ENCODE results near the gene UXS1. TPM values are rescaled to one million over a fixed set of nuclear protein-coding genes. Genes with fewer than 3 reads are reported as not detected.

The UXS1 gene
- total RNA-seq, 1 experiment from 2014 or later: 44.7 TPM

GRCh38 chr2:106117347-106117746, 76.8 kb downstream of the UXS1 start:
- ATAC-seq (no peak), DNase-seq (ENCODE audit: low spot score) (no peak)
- TF ChIP-seq ZNF138 (CRISPR knock-in tag; conservative IDR thresholded peaks at IDR 0.05) (no peak), TEAD4 (CRISPR knock-in tag; IDR thresholded peaks at IDR 0.05) (no peak), JUN (CRISPR knock-in tag; IDR thresholded peaks at IDR 0.05) (no peak), ETV6 (CRISPR knock-in tag; IDR thresholded peaks at IDR 0.05) (no peak)
- TF ChIP-seq, protein P1, sequence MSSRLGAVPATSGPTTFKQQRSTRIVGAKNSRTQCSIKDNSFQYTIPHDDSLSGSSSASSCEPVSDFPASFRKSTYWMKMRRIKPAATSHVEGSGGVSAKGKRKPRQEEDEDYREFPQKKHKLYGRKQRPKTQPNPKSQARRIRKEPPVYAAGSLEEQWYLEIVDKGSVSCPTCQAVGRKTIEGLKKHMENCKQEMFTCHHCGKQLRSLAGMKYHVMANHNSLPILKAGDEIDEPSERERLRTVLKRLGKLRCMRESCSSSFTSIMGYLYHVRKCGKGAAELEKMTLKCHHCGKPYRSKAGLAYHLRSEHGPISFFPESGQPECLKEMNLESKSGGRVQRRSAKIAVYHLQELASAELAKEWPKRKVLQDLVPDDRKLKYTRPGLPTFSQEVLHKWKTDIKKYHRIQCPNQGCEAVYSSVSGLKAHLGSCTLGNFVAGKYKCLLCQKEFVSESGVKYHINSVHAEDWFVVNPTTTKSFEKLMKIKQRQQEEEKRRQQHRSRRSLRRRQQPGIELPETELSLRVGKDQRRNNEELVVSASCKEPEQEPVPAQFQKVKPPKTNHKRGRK (CRISPR knock-in tag; IDR thresholded peaks at IDR 0.05; ENCODE audit: borderline replicate concordance): no peak
- Mint-ChIP-seq H3K36me3 (peaks cover 18% of the 10 kb centered on the region), H3K4me3 (no peak overlapping the region), H3K27ac (no peak overlapping the region), H3K27me3 (ENCODE audit: low read depth) (no peaks in the 10 kb centered on the region; the same call in 1 of the 2 replicates), H3K9me3 (no peaks in the 10 kb centered on the region), H3K4me1 (peaks cover 23% of the 10 kb centered on the region)
- ChIA-PET CTCF (interaction anchor here (2.0 kb wide), 1 partner anchor 13 kb away, joined by 7 read pairs; no protein-coding TSS in a partner anchor), POLR2A (no interaction called here)

DNA sequence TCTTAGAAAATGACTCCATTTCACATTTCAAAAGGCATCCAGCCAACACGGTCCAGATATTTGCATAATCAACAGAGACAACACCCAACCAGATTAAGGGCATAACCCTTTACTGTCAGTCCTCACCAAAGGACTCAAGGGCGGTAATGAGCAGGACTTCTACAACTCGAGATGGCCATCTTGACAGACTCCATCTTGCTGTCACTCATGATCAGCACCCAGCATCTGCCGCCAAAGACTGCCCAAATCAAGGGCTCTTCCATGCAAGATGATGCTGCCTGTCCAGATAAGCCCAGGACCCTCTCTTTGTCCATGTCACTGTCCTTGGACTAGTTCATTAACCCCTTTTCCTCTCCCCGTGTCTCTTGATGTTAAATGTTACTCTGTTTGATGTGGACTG, 77.9 kb downstream of the UXS1 start:
- no peak for ATAC-seq

More for the DNA sequence above, 77.9 kb downstream of the UXS1 start:
- H3K9me3 Mint-ChIP-seq: no peaks in the 10 kb centered on the region
- DNase-seq (ENCODE audit: low spot score): no peak
- CTCF ChIA-PET: interaction anchor here (2.0 kb wide), 1 partner anchor 12 kb away, joined by 7 read pairs; no protein-coding TSS in a partner anchor
- H3K4me1 Mint-ChIP-seq: peaks cover 23% of the 10 kb centered on the region
- TF ChIP-seq NR1H2 (CRISPR knock-in tag; IDR thresholded peaks at IDR 0.05): no peak
- no peak for TF ChIP-seq ATF2 (CRISPR knock-in tag; IDR thresholded peaks at IDR 0.05; ENCODE audit: borderline replicate concordance, low read depth)
- no peak for TF ChIP-seq FOXP1 (CRISPR knock-in tag; IDR thresholded peaks at IDR 0.05; ENCODE audit: borderline replicate concordance)
- TF ChIP-seq, protein P1 (CRISPR knock-in tag; IDR thresholded peaks at IDR 0.05; ENCODE audit: borderline replicate concordance): no peak
- TF ChIP-seq ZMAT4 (CRISPR knock-in tag; IDR thresholded peaks at IDR 0.05): no peak
- no peak for TF ChIP-seq ZNF425 (CRISPR knock-in tag; conservative IDR thresholded peaks at IDR 0.05)
- TF ChIP-seq SP1 (CRISPR knock-in tag; conservative IDR thresholded peaks at IDR 0.05): no peak
- TF ChIP-seq, protein P2, sequence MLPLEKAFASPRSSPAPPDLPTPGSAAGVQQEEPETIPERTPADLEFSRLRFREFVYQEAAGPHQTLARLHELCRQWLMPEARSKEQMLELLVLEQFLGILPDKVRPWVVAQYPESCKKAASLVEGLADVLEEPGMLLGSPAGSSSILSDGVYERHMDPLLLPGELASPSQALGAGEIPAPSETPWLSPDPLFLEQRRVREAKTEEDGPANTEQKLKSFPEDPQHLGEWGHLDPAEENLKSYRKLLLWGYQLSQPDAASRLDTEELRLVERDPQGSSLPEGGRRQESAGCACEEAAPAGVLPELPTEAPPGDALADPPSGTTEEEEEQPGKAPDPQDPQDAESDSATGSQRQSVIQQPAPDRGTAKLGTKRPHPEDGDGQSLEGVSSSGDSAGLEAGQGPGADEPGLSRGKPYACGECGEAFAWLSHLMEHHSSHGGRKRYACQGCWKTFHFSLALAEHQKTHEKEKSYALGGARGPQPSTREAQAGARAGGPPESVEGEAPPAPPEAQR (CRISPR knock-in tag; IDR thresholded peaks at IDR 0.05): no peak
- TF ChIP-seq ELF4 (CRISPR knock-in tag; IDR thresholded peaks at IDR 0.05; ENCODE audit: low read depth): no peak
- H3K27ac Mint-ChIP-seq: no peak overlapping the region
- H3K27me3 Mint-ChIP-seq (ENCODE audit: low read depth): no peaks in the 10 kb centered on the region; the same call in 1 of the 2 replicates
- H3K36me3 Mint-ChIP-seq: peaks cover 22% of the 10 kb centered on the region
- no peak overlapping the region for H3K4me3 Mint-ChIP-seq
- POLR2A ChIA-PET: no interaction called here

Measured in WTC11 (cell line).